ENCODE data around the gene OR51S1.

The OR51S1 gene

DNA sequence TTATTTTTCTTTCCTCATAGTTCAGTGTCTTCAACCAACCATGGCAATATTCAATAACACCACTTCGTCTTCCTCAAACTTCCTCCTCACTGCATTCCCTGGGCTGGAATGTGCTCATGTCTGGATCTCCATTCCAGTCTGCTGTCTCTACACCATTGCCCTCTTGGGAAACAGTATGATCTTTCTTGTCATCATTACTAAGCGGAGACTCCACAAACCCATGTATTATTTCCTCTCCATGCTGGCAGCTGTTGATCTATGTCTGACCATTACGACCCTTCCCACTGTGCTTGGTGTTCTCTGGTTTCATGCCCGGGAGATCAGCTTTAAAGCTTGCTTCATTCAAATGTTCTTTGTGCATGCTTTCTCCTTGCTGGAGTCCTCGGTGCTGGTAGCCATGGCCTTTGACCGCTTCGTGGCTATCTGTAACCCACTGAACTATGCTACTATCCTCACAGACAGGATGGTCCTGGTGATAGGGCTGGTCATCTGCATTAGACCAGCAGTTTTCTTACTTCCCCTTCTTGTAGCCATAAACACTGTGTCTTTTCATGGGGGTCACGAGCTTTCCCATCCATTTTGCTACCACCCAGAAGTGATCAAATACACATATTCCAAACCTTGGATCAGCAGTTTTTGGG lies 33.0 kb upstream of the OR51S1 start, which contains the start of gene OR51T1:
Gene OR51T1 (plus strand): TSS at position 41 of the 641 bp plus-strand sequence. CDS start 0 bp downstream, at position 41.
- TF ChIP-seq, protein P1, sequence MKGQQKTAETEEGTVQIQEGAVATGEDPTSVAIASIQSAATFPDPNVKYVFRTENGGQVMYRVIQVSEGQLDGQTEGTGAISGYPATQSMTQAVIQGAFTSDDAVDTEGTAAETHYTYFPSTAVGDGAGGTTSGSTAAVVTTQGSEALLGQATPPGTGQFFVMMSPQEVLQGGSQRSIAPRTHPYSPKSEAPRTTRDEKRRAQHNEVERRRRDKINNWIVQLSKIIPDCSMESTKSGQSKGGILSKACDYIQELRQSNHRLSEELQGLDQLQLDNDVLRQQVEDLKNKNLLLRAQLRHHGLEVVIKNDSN (IDR thresholded peaks at IDR 0.05), result no peak
- TF ChIP-seq CEBPB (IDR thresholded peaks at IDR 0.05) (no peak), TCF12 (IDR thresholded peaks at IDR 0.05; ENCODE audit: low read depth) (no peak), TEAD4 (IDR thresholded peaks at IDR 0.05) (no peak)

GRCh38 chr11:4881188-4881587 lies 32.2 kb upstream of the OR51S1 start:
- TF ChIP-seq RAD21 (IDR thresholded peaks at IDR 0.05; ENCODE audit: low read depth) (no peak), TAF1 (IDR thresholded peaks at IDR 0.05; ENCODE audit: low read depth) (no peak), TEAD4 (IDR thresholded peaks at IDR 0.05) (no peak), CEBPB (IDR thresholded peaks at IDR 0.05) (no peak), EP300 (IDR thresholded peaks at IDR 0.05; ENCODE audit: borderline replicate concordance) (no peak), NFIC (IDR thresholded peaks at IDR 0.05) (no peak), TCF12 (IDR thresholded peaks at IDR 0.05; ENCODE audit: low read depth) (no peak), YY1 (IDR thresholded peaks at IDR 0.05; ENCODE audit: low read depth) (no peak), EGR1 (IDR thresholded peaks at IDR 0.05) (no peak), CREB1 (IDR thresholded peaks at IDR 0.05; ENCODE audit: low read depth) (no peak), FOXM1 (IDR thresholded peaks at IDR 0.05; ENCODE audit: borderline replicate concordance, low read depth) (no peak), ZBTB7A (IDR thresholded peaks at IDR 0.05; ENCODE audit: low read depth) (no peak)
- TF ChIP-seq, protein P1 (IDR thresholded peaks at IDR 0.05), result no peak
- TF ChIP-seq, protein P2, sequence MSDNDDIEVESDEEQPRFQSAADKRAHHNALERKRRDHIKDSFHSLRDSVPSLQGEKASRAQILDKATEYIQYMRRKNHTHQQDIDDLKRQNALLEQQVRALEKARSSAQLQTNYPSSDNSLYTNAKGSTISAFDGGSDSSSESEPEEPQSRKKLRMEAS (IDR thresholded peaks at IDR 0.05), result no peak
- TF ChIP-seq, protein P3, sequence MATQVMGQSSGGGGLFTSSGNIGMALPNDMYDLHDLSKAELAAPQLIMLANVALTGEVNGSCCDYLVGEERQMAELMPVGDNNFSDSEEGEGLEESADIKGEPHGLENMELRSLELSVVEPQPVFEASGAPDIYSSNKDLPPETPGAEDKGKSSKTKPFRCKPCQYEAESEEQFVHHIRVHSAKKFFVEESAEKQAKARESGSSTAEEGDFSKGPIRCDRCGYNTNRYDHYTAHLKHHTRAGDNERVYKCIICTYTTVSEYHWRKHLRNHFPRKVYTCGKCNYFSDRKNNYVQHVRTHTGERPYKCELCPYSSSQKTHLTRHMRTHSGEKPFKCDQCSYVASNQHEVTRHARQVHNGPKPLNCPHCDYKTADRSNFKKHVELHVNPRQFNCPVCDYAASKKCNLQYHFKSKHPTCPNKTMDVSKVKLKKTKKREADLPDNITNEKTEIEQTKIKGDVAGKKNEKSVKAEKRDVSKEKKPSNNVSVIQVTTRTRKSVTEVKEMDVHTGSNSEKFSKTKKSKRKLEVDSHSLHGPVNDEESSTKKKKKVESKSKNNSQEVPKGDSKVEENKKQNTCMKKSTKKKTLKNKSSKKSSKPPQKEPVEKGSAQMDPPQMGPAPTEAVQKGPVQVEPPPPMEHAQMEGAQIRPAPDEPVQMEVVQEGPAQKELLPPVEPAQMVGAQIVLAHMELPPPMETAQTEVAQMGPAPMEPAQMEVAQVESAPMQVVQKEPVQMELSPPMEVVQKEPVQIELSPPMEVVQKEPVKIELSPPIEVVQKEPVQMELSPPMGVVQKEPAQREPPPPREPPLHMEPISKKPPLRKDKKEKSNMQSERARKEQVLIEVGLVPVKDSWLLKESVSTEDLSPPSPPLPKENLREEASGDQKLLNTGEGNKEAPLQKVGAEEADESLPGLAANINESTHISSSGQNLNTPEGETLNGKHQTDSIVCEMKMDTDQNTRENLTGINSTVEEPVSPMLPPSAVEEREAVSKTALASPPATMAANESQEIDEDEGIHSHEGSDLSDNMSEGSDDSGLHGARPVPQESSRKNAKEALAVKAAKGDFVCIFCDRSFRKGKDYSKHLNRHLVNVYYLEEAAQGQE (IDR thresholded peaks at IDR 0.05; ENCODE audit: low read depth), result no peak

DNA sequence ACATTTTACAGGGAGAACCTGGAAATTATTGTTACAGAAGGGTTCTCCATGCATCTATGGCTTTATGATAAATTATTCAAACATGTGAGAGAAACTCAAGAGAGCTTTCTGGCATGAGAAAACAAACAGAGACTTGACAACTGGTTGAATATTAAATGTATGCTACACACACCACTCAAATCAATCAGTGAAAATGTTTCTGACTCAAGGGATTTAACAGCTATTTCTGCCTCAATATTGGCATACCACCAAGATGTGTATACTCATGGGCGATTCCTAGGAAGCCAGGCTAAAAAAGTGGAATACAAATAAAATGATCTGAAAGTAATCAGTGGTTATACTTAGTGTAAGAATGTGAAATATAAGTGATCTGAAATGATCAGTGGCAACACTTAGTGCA lies 16.8 kb upstream of the OR51S1 start:
- no peak for TF ChIP-seq TCF12 (IDR thresholded peaks at IDR 0.05; ENCODE audit: low read depth)
- TF ChIP-seq, protein P3 (IDR thresholded peaks at IDR 0.05; ENCODE audit: low read depth), result no peak
- TF ChIP-seq YY1 (IDR thresholded peaks at IDR 0.05; ENCODE audit: low read depth), result no peak
- TF ChIP-seq RAD21 (IDR thresholded peaks at IDR 0.05; ENCODE audit: low read depth), result no peak
- no peak for TF ChIP-seq EP300 (IDR thresholded peaks at IDR 0.05; ENCODE audit: borderline replicate concordance)
- no peak for TF ChIP-seq FOXM1 (IDR thresholded peaks at IDR 0.05; ENCODE audit: borderline replicate concordance, low read depth)
- TF ChIP-seq ZBTB7A (IDR thresholded peaks at IDR 0.05; ENCODE audit: low read depth), result no peak

GRCh38 chr11:4863876-4864275 lies 14.9 kb upstream of the OR51S1 start:
- TF ChIP-seq, protein P1 (IDR thresholded peaks at IDR 0.05), result no peak

DNA sequence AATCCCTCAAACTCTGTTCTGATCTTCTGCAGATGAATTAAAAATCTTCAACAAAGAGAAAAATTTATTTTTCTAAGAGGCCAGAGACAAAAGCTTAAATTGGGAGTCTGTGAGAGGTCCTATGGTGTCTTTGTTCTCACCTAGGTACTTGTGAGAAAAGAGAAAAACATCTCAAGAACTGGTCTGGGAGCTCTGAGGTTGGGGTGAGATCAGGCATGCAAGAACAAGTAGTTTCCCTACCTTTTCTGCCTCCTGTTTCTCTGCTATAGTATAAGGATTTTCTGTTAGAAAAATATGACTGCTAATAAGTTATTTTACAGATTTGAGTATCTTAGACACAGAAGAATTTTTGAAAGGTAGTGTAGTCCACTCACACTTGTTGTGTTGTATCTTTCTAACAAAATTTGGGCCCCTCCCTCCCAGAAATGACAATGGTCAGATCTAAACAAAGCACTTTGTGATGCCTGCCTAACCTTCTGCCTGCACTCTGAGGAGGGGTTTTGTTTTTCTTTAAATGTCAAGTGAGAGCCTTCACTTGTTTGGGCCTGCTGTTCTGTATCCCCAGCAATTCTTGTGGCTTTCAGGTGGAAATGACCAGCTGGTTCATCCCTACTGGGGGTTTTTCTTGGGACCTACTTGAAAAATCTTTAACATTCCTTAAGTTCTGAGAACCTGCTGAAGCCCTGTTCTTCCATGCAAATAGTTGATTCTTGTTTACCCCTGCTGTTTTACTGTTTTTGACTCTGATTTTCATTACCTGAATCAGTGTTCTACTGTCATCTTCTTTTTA lies 13.6 kb upstream of the OR51S1 start:
- no peak for TF ChIP-seq TAF1 (IDR thresholded peaks at IDR 0.05; ENCODE audit: low read depth)
- TF ChIP-seq CREB1 (IDR thresholded peaks at IDR 0.05; ENCODE audit: low read depth), result no peak
- TF ChIP-seq TEAD4 (IDR thresholded peaks at IDR 0.05), result no peak

- TF ChIP-seq, protein P2 (IDR thresholded peaks at IDR 0.05), result no peak
- TF ChIP-seq EP300 (IDR thresholded peaks at IDR 0.05; ENCODE audit: borderline replicate concordance) (no peak), ZBTB7A (IDR thresholded peaks at IDR 0.05; ENCODE audit: low read depth) (no peak), TEAD4 (IDR thresholded peaks at IDR 0.05) (no peak), TCF12 (IDR thresholded peaks at IDR 0.05; ENCODE audit: low read depth) (no peak), FOXM1 (IDR thresholded peaks at IDR 0.05; ENCODE audit: borderline replicate concordance, low read depth) (no peak), CEBPB (IDR thresholded peaks at IDR 0.05) (no peak), EGR1 (IDR thresholded peaks at IDR 0.05) (no peak), NFIC (IDR thresholded peaks at IDR 0.05) (no peak), CREB1 (IDR thresholded peaks at IDR 0.05; ENCODE audit: low read depth) (no peak), RAD21 (IDR thresholded peaks at IDR 0.05; ENCODE audit: low read depth) (no peak), YY1 (IDR thresholded peaks at IDR 0.05; ENCODE audit: low read depth) (no peak), TAF1 (IDR thresholded peaks at IDR 0.05; ENCODE audit: low read depth) (no peak)
- TF ChIP-seq, protein P3 (IDR thresholded peaks at IDR 0.05; ENCODE audit: low read depth), result no peak
- TF ChIP-seq, protein P1 (IDR thresholded peaks at IDR 0.05), result no peak
Observed at GRCh38 chr11:4851033-4851432, 2.0 kb upstream of the OR51S1 start.
